SK-N-SH treated with all-trans-retinoic acid at 6 μM for 48 hours (cell line): ENCODE measurements around the gene ATAD3C.
"Not testable (repeated sequence)": the region's sequence is repeated elsewhere in the genome, so short reads cannot be mapped to it uniquely, and the experiment has no call there.

ENCODE experiments used
- ARNTL ChIP-seq: fragments of 450-650 bp; formaldehyde crosslinking; IDR thresholded peaks from 2 replicates; pipeline ENCODE4 v1.5.0; 2020; ENCODE audit warnings: low read depth, mild to moderate bottlenecking, moderate library complexity, borderline replicate concordance
- ESRRG ChIP-seq: fragments of 250-450 bp; sonication (Bioruptor Pico); IDR thresholded peaks from 2 replicates; pipeline ENCODE4 v1.6.1; 2021; ENCODE audit warnings: mild to moderate bottlenecking
- PATZ1 ChIP-seq: fragments of 250-450 bp; sonication (Bioruptor Pico); IDR thresholded peaks from 2 replicates; pipeline ENCODE4 v1.8.0; 2020; ENCODE audit warnings: mild to moderate bottlenecking, moderate library complexity, borderline replicate concordance
- POU6F1 ChIP-seq: fragments of 250-450 bp; sonication (Bioruptor Pico); IDR thresholded peaks from 2 replicates; pipeline ENCODE4 v1.8.0; 2021; ENCODE audit warnings: low read depth, mild to moderate bottlenecking, moderate library complexity, borderline replicate concordance
- PPARA ChIP-seq: fragments of 250-450 bp; sonication (Bioruptor Pico); IDR thresholded peaks from 2 replicates; pipeline ENCODE4 v1.5.0; 2020; ENCODE audit warnings: mild to moderate bottlenecking, borderline replicate concordance
- RARB ChIP-seq: fragments of 250-450 bp; sonication (Bioruptor Pico); IDR thresholded peaks from 2 replicates; pipeline ENCODE4 v1.8.0; 2021; ENCODE audit warnings: mild to moderate bottlenecking, moderate library complexity
- ZFP3 ChIP-seq: fragments of 250-450 bp; sonication (Bioruptor Pico); IDR thresholded peaks from 2 replicates; pipeline ENCODE4 v1.5.0; 2020; ENCODE audit warnings: mild to moderate bottlenecking, moderate library complexity

DNA sequence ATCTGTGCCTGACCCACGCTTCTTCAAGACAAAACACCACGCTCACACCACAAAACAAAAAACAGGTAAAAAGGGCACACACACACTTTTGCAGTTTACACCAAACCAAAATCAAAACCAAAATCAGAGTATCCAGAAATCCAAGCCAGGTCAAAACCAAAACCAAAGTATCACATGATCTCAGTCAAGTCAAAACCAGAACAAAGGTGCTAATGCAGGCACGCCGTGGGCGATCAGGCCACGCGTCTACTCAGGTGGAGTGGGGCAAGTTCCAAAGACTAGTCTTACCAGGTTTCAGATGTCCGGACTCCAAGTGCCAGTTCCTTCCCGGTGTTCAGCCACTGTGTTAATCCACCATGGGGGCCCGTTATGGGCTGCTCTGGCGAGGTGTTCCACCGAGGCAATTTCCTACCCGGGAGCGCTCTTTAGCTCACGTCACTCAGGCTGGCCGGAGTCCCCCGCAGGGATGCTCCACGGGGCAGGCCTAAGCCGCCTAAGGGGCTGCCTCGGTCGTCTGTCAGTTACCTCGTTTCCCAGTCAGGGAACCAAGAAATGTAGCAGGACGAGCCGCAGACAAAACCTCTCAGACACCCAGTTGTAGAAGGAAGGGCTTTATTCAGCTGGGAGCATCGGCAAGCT lies 31.5 kb upstream of the ATAD3C start:
- not testable (repeated sequence) for TF ChIP-seq PATZ1 (CRISPR knock-in tag); RARB (CRISPR knock-in tag); PPARA (CRISPR knock-in tag); POU6F1 (CRISPR knock-in tag); ESRRG (CRISPR knock-in tag); ARNTL (CRISPR knock-in tag); ZFP3
